Activated T-cell treated with anti-CD3 and anti-CD28 coated beads for 1 hour (primary cell): ENCODE measurements around the gene FADD.

Experiments
- DNase-seq: peaks from one replicate; pipeline ENCODE4 v3.0.0-alpha.2; 2020; ENCODE audit warnings: low read depth

FADD gene

GRCh38 chr11:70202920-70203750 lies at the start of gene FADD:
FADD (plus strand) TSS chr11:70203296; CDS start chr11:70203460, 164 bp downstream.
- DNase-seq: peak; percentile 83

GRCh38 chr11:70155386-70155785 lies 47.7 kb upstream of the FADD start:
- DNase-seq: no peak

GRCh38 chr11:70156291-70157037 lies 46.6 kb upstream of the FADD start:
- no peak for DNase-seq

- no peak for DNase-seq
These were observed 44.9 kb upstream of the FADD start for GRCh38 chr11:70158201-70158600.

GRCh38 chr11:70158757-70159389 lies 44.2 kb upstream of the FADD start:
- no peak for DNase-seq

- DNase-seq: no peak
These were observed 43.2 kb upstream of the FADD start for GRCh38 chr11:70159627-70160570.

- DNase-seq: no peak
These were observed 42.0 kb upstream of the FADD start for GRCh38 chr11:70161043-70161625.

GRCh38 chr11:70164705-70165104 lies 38.4 kb upstream of the FADD start:
- DNase-seq: no peak

GRCh38 chr11:70167120-70167519 lies 36.0 kb upstream of the FADD start:
- no peak for DNase-seq

GRCh38 chr11:70167723-70168404 lies 35.2 kb upstream of the FADD start:
- DNase-seq: no peak

GRCh38 chr11:70168405-70168754 lies 34.7 kb upstream of the FADD start:
- DNase-seq: no peak

- no peak for DNase-seq
These were observed 34.0 kb upstream of the FADD start for GRCh38 chr11:70169127-70169526.

GRCh38 chr11:70169632-70170031 lies 33.5 kb upstream of the FADD start:
- DNase-seq: no peak

- no peak for DNase-seq
These were observed 32.4 kb upstream of the FADD start for GRCh38 chr11:70170596-70171210.

- no peak for DNase-seq
These were observed 30.1 kb upstream of the FADD start for GRCh38 chr11:70173018-70173417.

- no peak for DNase-seq
These were observed 28.4 kb upstream of the FADD start for GRCh38 chr11:70174547-70175235.

GRCh38 chr11:70175236-70175698 lies 27.8 kb upstream of the FADD start:
- DNase-seq: no peak

- peak; percentile 19 for DNase-seq
These were observed 26.0 kb upstream of the FADD start for GRCh38 chr11:70176940-70177689.

GRCh38 chr11:70180906-70181305 lies 22.2 kb upstream of the FADD start:
- no peak for DNase-seq
